PC-3 (cell line): ENCODE measurements around the gene NFATC1. TPM values are rescaled to one million over a fixed set of nuclear protein-coding genes. Genes with fewer than 3 reads are reported as not detected.

Experiments used
- ATAC-seq: fragments of 200-7000 bp; cut with Tn5 transposase; 2 replicates; pipeline ENCODE4 v1.9.1; 2020; ENCODE audit warnings: mild to moderate bottlenecking, moderate library complexity
- BruUV-seq: library from RNA; stranded (reverse); fragments of 400-500 nt; replicated peaks from 2 replicates; lab custom pipeline; 2021; lab: Mats Ljungman, UMichigan
- CTCF ChIA-PET: fragments of 300-600 bp; sonication (Branson Sonifier 250); formaldehyde crosslinking; loops from one replicate; lab custom pipeline; 2022; ENCODE audit warnings: antibody characterized with exemption; lab: Charles Lee
- POLR2A ChIA-PET: fragments of 300-600 bp; sonication (Branson Sonifier 250); formaldehyde crosslinking; loops from one replicate; lab custom pipeline; 2022; ENCODE audit warnings: antibody characterized with exemption; ENCODE audit not compliant: unreplicated experiment; lab: Charles Lee
- DNase-seq: peaks from one replicate; pipeline ENCODE4 v3.0.0-alpha.2; 2015
- H2AFZ ChIP-seq: fragments of 300-600 bp; sonication (generic); 2 replicates; pipeline ENCODE4 v1.6.0; 2016; ENCODE audit warnings: antibody characterized with exemption, low read length
- H3F3A ChIP-seq: fragments of 300-600 bp; sonication (generic); one replicate; pipeline ENCODE4 v1.6.0; 2017; ENCODE audit warnings: antibody characterized with exemption, low read length, control low read depth, mild to moderate bottlenecking; ENCODE audit not compliant: unreplicated experiment
- H3K27ac ChIP-seq: fragments of 300-600 bp; sonication (generic); 2 replicates; pipeline ENCODE4 v1.5.1; 2016; ENCODE audit warnings: mild to moderate bottlenecking, low read length
- H3K27me3 ChIP-seq: fragments of 300-600 bp; sonication (generic); 2 replicates; pipeline ENCODE4 v1.6.1; 2016; ENCODE audit warnings: low read length, mixed read lengths
- H3K36me3 ChIP-seq: fragments of 300-600 bp; sonication (generic); 2 replicates; pipeline ENCODE4 v1.6.1; 2016; ENCODE audit warnings: low read depth, mixed run types, low read length, mixed read lengths
- H3K4me1 ChIP-seq: fragments of 300-600 bp; sonication (generic); 2 replicates; pipeline ENCODE4 v1.5.1; 2016; ENCODE audit warnings: low read length; ENCODE audit not compliant: insufficient read depth
- H3K4me2 ChIP-seq: fragments of 300-600 bp; sonication (generic); 2 replicates; pipeline ENCODE4 v1.6.0; 2016; ENCODE audit warnings: low read length
- H3K4me3 ChIP-seq: fragments of 300-600 bp; sonication (generic); 2 replicates; pipeline ENCODE4 v1.5.1; 2016; ENCODE audit warnings: mild to moderate bottlenecking, low read length, mixed read lengths
- H3K79me2 ChIP-seq: fragments of 300-600 bp; sonication (generic); 2 replicates; pipeline ENCODE4 v1.6.1; 2017; ENCODE audit warnings: low read length, mixed read lengths
- H3K9ac ChIP-seq: fragments of 300-600 bp; sonication (generic); 2 replicates; pipeline ENCODE4 v1.6.0; 2016; ENCODE audit warnings: mild to moderate bottlenecking, low read length
- H3K9me2 ChIP-seq: fragments of 300-600 bp; sonication (generic); replicated peaks from 2 replicates; pipeline ENCODE4 v1.6.1; 2016; ENCODE audit warnings: mixed run types, low read length, mixed read lengths
- H3K9me3 ChIP-seq: fragments of 300-600 bp; sonication (generic); 2 replicates; pipeline ENCODE4 v1.6.1; 2016; ENCODE audit warnings: low read length, mixed read lengths
- H4K20me1 ChIP-seq: fragments of 300-600 bp; sonication (generic); 2 replicates; pipeline ENCODE4 v1.6.1; 2016; ENCODE audit warnings: low read length, mixed read lengths
- CTCF ChIP-seq: fragments of 300-600 bp; sonication (generic); conservative IDR thresholded peaks from 2 replicates; pipeline ENCODE4 v1.5.1; 2017; ENCODE audit warnings: antibody characterized with exemption, low read depth, mild to moderate bottlenecking, low read length
- EZH2 ChIP-seq: fragments of 300-600 bp; sonication (generic); IDR thresholded peaks from one replicate; pipeline ENCODE4 v1.6.1; 2017; ENCODE audit warnings: antibody characterized with exemption, mild to moderate bottlenecking, low read length; ENCODE audit not compliant: unreplicated experiment
- EZH2phosphoT487 ChIP-seq: fragments of 300-600 bp; sonication (generic); IDR thresholded peaks from 2 replicates; pipeline ENCODE4 v1.6.1; 2018; ENCODE audit warnings: mild to moderate bottlenecking, antibody characterized with exemption, low read length, borderline replicate concordance
- intact Hi-C: fragments of 100-400 bp; cut with micrococcal nuclease; formaldehyde crosslinking; loops from 2 replicates; pipeline ENCODE4 v1.9.0; 2023
- total RNA-seq: library from RNA; depleted of rRNA; stranded (reverse); fragments of >200 nt; gene quantifications from 2 replicates; pipeline ENCODE4 v1.2.3, GENCODE V29; 2014

Gene NFATC1
- total RNA-seq, 1 experiment from 2014 or later = 5.9 TPM

DNA sequence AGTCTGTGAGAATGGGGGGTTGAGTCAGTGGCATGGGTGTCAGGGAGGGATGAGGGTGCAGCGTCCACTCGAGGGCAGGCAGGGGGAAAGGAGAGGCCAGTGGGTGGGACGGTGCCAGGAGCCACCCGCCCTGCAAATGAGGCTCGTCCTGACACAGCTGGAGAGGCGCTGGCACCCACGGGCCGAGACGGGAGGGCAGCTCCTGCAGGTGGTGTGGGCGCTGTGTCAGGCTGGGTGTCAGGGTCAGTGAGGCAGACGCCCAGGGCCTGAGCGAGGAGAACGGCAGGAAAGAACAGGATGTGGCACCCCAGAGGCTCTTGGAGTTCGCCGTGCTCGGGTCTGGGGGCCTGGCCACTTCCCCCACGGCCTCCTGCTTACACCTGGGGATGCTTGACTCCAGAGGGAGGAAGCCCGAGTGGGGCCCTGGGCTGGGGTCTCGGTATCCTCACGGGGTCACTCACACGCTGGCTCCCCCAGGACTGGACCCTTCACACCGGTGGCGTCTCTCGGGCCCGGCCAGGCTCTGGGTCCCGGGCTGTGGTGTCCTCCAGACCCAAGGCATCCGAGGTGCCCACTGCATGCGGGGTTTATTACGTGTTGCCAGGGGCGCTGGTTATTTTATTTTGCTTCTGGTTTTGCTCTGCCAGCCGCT lies 153.4 kb downstream of the NFATC1 start:
- H3K27me3 ChIP-seq = peaks cover 23% of the 10 kb centered on the region
- no peaks in the 10 kb centered on the region for H3F3A ChIP-seq
- no peaks in the 10 kb centered on the region for H3K9me3 ChIP-seq
- H3K27ac ChIP-seq = no peak overlapping the region
- H3K4me3 ChIP-seq = no peak overlapping the region
- no peak overlapping the region for H3K4me2 ChIP-seq
- H3K9me2 ChIP-seq = no peaks in the 10 kb centered on the region
- H2AFZ ChIP-seq = no peak overlapping the region
- ChIA-PET POLR2A (no interaction called here), CTCF (no interaction called here)
- TF ChIP-seq EZH2 (no peak), EZH2phosphoT487 (no peak)
- no peaks in the 10 kb centered on the region for H3K4me1 ChIP-seq
- no peaks in the 10 kb centered on the region for H3K79me2 ChIP-seq
- H3K9ac ChIP-seq = no peak overlapping the region
- no TSS peak for BruUV-seq
- H4K20me1 ChIP-seq = no peaks in the 10 kb centered on the region
- no peak for DNase-seq
- no peaks in the 10 kb centered on the region for H3K36me3 ChIP-seq
- intact Hi-C loops = no loop called here
- ATAC-seq = no peak

- Histone ChIP-seq H3K36me3 (no peaks in the 10 kb centered on the region), H2AFZ (no peak overlapping the region), H3K27me3 (peaks cover 27% of the 10 kb centered on the region), H3K9me3 (no peaks in the 10 kb centered on the region), H3K4me1 (no peaks in the 10 kb centered on the region), H3K4me3 (no peak overlapping the region), H3K9me2 (no peaks in the 10 kb centered on the region), H3F3A (no peaks in the 10 kb centered on the region), H3K27ac (no peak overlapping the region), H3K4me2 (no peak overlapping the region), H3K79me2 (no peaks in the 10 kb centered on the region), H3K9ac (no peak overlapping the region), H4K20me1 (no peaks in the 10 kb centered on the region)
- intact Hi-C loops = no loop called here
- POLR2A ChIA-PET = no interaction called here
- BruUV-seq = no TSS peak
- CTCF ChIA-PET = no interaction called here
- ATAC-seq = no peak
- no peak for DNase-seq
- no peak for TF ChIP-seq EZH2
- TF ChIP-seq EZH2phosphoT487 = no peak
- TF ChIP-seq CTCF = no peak
Observed at GRCh38 chr18:79549638-79550000, 153.9 kb downstream of the NFATC1 start.

DNA sequence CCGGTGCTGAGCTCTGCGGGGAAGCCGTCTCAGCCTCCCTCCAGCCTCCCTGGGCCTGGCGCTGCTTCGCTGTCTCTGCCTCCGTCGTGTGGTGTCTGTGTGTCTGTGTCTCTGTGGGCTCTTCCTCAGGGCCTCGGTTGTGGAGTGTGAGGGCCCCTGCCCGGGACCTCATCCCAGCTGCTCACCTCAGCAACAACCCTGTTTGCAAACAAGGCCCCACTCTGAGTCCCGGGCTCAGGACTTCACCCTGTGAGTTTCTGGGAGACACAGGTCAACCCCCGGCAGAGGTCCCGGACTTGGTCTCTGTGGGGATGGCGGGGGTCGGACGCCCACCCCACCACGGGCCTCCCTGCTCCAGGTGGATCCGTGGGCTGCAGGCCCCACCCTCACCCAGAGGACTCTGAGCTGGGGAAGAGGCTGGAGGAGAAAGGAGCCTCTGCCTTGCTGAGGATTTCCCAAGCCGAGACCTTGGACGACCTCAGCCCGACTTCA lies 156.5 kb downstream of the NFATC1 start:
- POLR2A ChIA-PET = no interaction called here
- no peak overlapping the region for H2AFZ ChIP-seq
- intact Hi-C loops = no loop called here
- no peak for DNase-seq
- no peaks in the 10 kb centered on the region for H4K20me1 ChIP-seq
- H3F3A ChIP-seq = no peaks in the 10 kb centered on the region
- peaks cover 11% of the 10 kb centered on the region for H3K27me3 ChIP-seq
- no peak overlapping the region for H3K27ac ChIP-seq
- H3K4me2 ChIP-seq = no peak overlapping the region
- no peaks in the 10 kb centered on the region for H3K4me1 ChIP-seq
- H3K9ac ChIP-seq = no peak overlapping the region
- CTCF ChIA-PET = no interaction called here
- H3K79me2 ChIP-seq = no peaks in the 10 kb centered on the region
- no peaks in the 10 kb centered on the region for H3K9me3 ChIP-seq
- ATAC-seq = no peak
- H3K4me3 ChIP-seq = no peak overlapping the region
- TF ChIP-seq CTCF = no peak
- no peak for TF ChIP-seq EZH2phosphoT487
- no peak for TF ChIP-seq EZH2
- no TSS peak for BruUV-seq
- H3K9me2 ChIP-seq = no peaks in the 10 kb centered on the region
- no peaks in the 10 kb centered on the region for H3K36me3 ChIP-seq
